KOPT-K1 (cell line): ENCODE measurements around the gene NR3C2.

ENCODE experiments used
- H3K27ac ChIP-seq: fragments of 200-600 bp; sonication (generic); 2 replicates; pipeline ENCODE4 v1.5.1; 2016; ENCODE audit warnings: antibody characterized with exemption, mild to moderate bottlenecking, low read depth, low read length; ENCODE audit not compliant: poor library complexity, severe bottlenecking
- H3K36me3 ChIP-seq: fragments of 200-600 bp; sonication (generic); 2 replicates; pipeline ENCODE4 v1.5.1; 2017; ENCODE audit warnings: antibody characterized with exemption, mild to moderate bottlenecking, low read length, moderate library complexity; ENCODE audit not compliant: insufficient read depth
- H3K9me3 ChIP-seq: fragments of 200-600 bp; sonication (generic); 2 replicates; pipeline ENCODE4 v1.5.1; 2017; ENCODE audit warnings: antibody characterized with exemption, low read length, mild to moderate bottlenecking; ENCODE audit not compliant: insufficient read depth, poor library complexity, severe bottlenecking

The NR3C2 gene

GRCh38 chr4:148067301-148067916 is 374.8 kb downstream of the NR3C2 start:
- no peaks in the 10 kb centered on the region for H3K36me3 ChIP-seq

GRCh38 chr4:148065075-148065474 is 377.1 kb downstream of the NR3C2 start:
- H3K9me3 ChIP-seq: no peaks in the 10 kb centered on the region
- no peaks in the 10 kb centered on the region for H3K36me3 ChIP-seq
- no peak overlapping the region for H3K27ac ChIP-seq

More at GRCh38 chr4:148067301-148067916, 374.8 kb downstream of the NR3C2 start:
- Histone ChIP-seq H3K9me3 (no peaks in the 10 kb centered on the region), H3K27ac (no peak overlapping the region)

- H3K36me3 ChIP-seq: no peaks in the 10 kb centered on the region
- H3K9me3 ChIP-seq: no peaks in the 10 kb centered on the region
- no peak overlapping the region for H3K27ac ChIP-seq
Measured at GRCh38 chr4:148064451-148064850, 377.8 kb downstream of the NR3C2 start.

- H3K36me3 ChIP-seq: no peaks in the 10 kb centered on the region
- H3K9me3 ChIP-seq: no peaks in the 10 kb centered on the region
- H3K27ac ChIP-seq: no peak overlapping the region
Measured at GRCh38 chr4:148062301-148062950, 379.8 kb downstream of the NR3C2 start.

- H3K27ac ChIP-seq: no peak overlapping the region
Measured at GRCh38 chr4:148061795-148062194, 380.4 kb downstream of the NR3C2 start.

GRCh38 chr4:148061141-148061481 is 381.1 kb downstream of the NR3C2 start:
- no peaks in the 10 kb centered on the region for H3K36me3 ChIP-seq
- no peak overlapping the region for H3K27ac ChIP-seq
- H3K9me3 ChIP-seq: no peaks in the 10 kb centered on the region

More at GRCh38 chr4:148061795-148062194, 380.4 kb downstream of the NR3C2 start:
- Histone ChIP-seq H3K9me3 (no peaks in the 10 kb centered on the region), H3K36me3 (no peaks in the 10 kb centered on the region)

GRCh38 chr4:148060264-148061140 is 381.7 kb downstream of the NR3C2 start:
- no peaks in the 10 kb centered on the region for H3K36me3 ChIP-seq
- no peak overlapping the region for H3K27ac ChIP-seq
- no peaks in the 10 kb centered on the region for H3K9me3 ChIP-seq

- H3K9me3 ChIP-seq: no peaks in the 10 kb centered on the region
- no peaks in the 10 kb centered on the region for H3K36me3 ChIP-seq
- no peak overlapping the region for H3K27ac ChIP-seq
Measured at GRCh38 chr4:148059617-148060180, 382.5 kb downstream of the NR3C2 start.

- Histone ChIP-seq H3K9me3 (no peaks in the 10 kb centered on the region), H3K27ac (no peak overlapping the region), H3K36me3 (no peaks in the 10 kb centered on the region)
Measured at GRCh38 chr4:148057984-148058859, 384.0 kb downstream of the NR3C2 start.

- H3K27ac ChIP-seq: no peak overlapping the region
- H3K36me3 ChIP-seq: no peaks in the 10 kb centered on the region
- no peaks in the 10 kb centered on the region for H3K9me3 ChIP-seq
Measured at GRCh38 chr4:148057516-148057915, 384.7 kb downstream of the NR3C2 start.

GRCh38 chr4:148056879-148057278 is 385.3 kb downstream of the NR3C2 start:
- no peaks in the 10 kb centered on the region for H3K9me3 ChIP-seq
- no peaks in the 10 kb centered on the region for H3K36me3 ChIP-seq
- H3K27ac ChIP-seq: no peak overlapping the region

- Histone ChIP-seq H3K9me3 (no peaks in the 10 kb centered on the region), H3K27ac (no peak overlapping the region), H3K36me3 (no peaks in the 10 kb centered on the region)
Measured at GRCh38 chr4:148055844-148056243, 386.4 kb downstream of the NR3C2 start.

GRCh38 chr4:148054275-148054674 is 387.9 kb downstream of the NR3C2 start:
- Histone ChIP-seq H3K36me3 (no peaks in the 10 kb centered on the region), H3K9me3 (no peaks in the 10 kb centered on the region), H3K27ac (no peak overlapping the region)

- Histone ChIP-seq H3K9me3 (no peaks in the 10 kb centered on the region), H3K27ac (no peak overlapping the region), H3K36me3 (no peaks in the 10 kb centered on the region)
Measured at GRCh38 chr4:148053298-148054003, 388.8 kb downstream of the NR3C2 start.
